NB4 (cell line): ENCODE data around the gene DCX.

ENCODE experiments used
- DNase-seq: peaks from one replicate; pipeline ENCODE4 v3.0.0; 2010; ENCODE audit warnings: low read depth
- H3K4me3 ChIP-seq: one replicate; pipeline ENCODE4 v1.5.1; 2011; ENCODE audit warnings: mild to moderate bottlenecking, low read depth, low read length, moderate library complexity
- MYC ChIP-seq: IDR thresholded peaks from 2 replicates; pipeline ENCODE4 v1.6.1; 2011; ENCODE audit warnings: low read depth, low read length
- POLR2A ChIP-seq: IDR thresholded peaks from 2 replicates; pipeline ENCODE4 v1.6.1; 2011; ENCODE audit warnings: mild to moderate bottlenecking; ENCODE audit not compliant: insufficient read length; ENCODE audit errors: extremely low read depth
- TF ChIP-seq, protein P1 (sequence below): IDR thresholded peaks from 2 replicates; pipeline ENCODE4 v1.6.1; 2011; ENCODE audit warnings: low read depth, low read length
- TF ChIP-seq, protein P2 (sequence below): IDR thresholded peaks from one replicate; pipeline ENCODE4 v1.5.1; 2012; ENCODE audit warnings: low read depth, low read length

Gene DCX

DNA sequence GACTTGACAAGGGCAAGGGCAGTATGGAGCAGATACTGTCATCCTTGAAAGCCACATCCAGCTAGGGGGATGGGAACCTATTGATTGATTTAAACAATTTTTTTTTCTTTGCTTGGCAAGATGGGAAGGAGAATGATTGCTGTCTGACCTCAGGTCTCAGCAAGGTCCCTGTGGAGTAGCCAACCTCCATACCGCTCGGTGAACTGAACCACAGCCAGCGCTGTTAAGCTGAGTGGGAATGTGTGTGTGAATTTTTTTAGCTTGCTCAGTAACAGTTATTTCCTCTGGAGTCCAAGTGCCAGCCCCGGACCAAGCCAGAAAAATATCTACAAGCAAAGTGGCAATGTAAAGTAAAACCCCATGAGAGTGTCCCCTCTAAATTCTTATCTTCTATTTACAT, 25.9 kb downstream of the DCX start:
- DNase-seq: no peak
- TF ChIP-seq MYC: no peak
- TF ChIP-seq, protein P1, sequence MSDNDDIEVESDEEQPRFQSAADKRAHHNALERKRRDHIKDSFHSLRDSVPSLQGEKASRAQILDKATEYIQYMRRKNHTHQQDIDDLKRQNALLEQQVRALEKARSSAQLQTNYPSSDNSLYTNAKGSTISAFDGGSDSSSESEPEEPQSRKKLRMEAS: no peak
- TF ChIP-seq, protein P2, sequence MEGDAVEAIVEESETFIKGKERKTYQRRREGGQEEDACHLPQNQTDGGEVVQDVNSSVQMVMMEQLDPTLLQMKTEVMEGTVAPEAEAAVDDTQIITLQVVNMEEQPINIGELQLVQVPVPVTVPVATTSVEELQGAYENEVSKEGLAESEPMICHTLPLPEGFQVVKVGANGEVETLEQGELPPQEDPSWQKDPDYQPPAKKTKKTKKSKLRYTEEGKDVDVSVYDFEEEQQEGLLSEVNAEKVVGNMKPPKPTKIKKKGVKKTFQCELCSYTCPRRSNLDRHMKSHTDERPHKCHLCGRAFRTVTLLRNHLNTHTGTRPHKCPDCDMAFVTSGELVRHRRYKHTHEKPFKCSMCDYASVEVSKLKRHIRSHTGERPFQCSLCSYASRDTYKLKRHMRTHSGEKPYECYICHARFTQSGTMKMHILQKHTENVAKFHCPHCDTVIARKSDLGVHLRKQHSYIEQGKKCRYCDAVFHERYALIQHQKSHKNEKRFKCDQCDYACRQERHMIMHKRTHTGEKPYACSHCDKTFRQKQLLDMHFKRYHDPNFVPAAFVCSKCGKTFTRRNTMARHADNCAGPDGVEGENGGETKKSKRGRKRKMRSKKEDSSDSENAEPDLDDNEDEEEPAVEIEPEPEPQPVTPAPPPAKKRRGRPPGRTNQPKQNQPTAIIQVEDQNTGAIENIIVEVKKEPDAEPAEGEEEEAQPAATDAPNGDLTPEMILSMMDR: no peak
- no peak for TF ChIP-seq POLR2A
- no peak overlapping the region for H3K4me3 ChIP-seq

DNA sequence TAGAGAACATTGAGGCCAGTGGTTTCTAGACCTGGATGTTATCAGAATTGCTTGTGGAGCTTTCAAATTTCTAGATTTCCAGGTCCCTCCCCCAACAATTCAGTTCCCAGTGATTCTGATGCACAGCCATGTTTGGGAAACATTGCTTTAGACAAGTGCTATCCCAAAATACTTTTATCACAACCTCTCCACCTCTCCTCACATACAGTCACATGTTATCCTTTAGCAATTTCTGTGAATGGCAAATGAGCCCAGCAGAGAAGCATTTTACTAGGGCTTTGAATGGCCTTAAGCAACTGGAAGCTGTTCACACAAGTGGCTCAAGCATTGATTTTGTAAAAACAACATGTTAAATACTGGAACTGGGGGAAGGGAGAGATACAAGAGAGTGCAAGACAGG, 29.7 kb downstream of the DCX start:
- TF ChIP-seq MYC: no peak
- TF ChIP-seq POLR2A: no peak
- TF ChIP-seq, protein P2: no peak
- TF ChIP-seq, protein P1: no peak
- no peak for DNase-seq
- H3K4me3 ChIP-seq: no peak overlapping the region

DNA sequence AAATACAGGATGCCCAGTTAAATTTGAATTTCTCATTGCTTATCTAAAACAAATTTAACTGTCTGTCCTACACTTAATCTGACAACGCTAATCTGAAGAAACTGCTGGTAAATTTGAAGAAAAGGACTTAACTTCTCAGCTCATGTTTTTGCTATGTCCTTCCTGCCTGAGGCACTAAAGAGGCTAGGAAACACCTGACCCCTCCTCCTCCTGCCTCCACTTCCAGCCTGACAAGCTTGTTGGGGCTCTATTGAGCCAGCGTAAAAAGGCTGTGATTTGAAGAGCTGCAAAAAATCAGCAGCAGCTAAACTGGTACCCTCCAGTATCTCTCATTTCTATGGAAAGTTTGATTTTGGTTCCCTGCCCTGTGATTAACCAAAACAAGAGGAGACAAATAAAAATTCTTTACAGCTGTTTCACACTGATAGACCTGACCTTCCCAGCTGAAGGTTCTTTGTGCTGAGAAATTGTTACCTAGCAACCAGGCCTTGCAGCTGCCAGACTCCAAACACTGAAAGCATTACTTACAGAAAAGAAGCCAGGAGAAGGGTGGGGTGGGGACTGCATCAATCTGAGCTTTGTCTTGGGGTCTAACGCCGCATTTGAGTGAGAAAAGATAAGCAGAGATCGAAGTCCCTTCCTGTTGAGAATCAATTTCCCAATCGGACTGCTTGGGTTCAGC, 35.0 kb downstream of the DCX start:
- TF ChIP-seq, protein P2: no peak
- no peak for TF ChIP-seq POLR2A
- TF ChIP-seq MYC: no peak
- TF ChIP-seq, protein P1: no peak
- no peak overlapping the region for H3K4me3 ChIP-seq
- DNase-seq: no peak

DNA sequence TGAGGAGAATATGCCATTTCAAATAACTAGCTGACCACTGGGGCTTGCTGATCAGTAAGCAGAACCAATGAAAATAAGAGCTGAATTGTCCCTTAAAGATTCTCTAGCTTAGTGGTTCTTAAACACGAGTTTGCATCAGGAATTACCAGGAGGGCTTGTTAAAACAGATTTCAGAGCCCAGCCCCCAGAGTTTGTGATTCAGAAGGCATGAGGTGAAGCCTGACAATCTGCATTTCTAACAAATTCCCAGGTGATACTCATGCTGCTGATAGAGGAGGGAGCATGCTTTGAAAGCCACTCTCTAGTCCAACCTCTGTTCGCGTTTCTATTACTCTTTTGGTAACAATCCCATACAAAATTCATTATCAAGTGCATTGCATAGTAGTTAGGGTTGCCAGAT, 35.5 kb downstream of the DCX start:
- TF ChIP-seq POLR2A: no peak
- TF ChIP-seq, protein P2: no peak
- no peak for TF ChIP-seq MYC
- TF ChIP-seq, protein P1: no peak
- DNase-seq: no peak
- no peak overlapping the region for H3K4me3 ChIP-seq

DNA sequence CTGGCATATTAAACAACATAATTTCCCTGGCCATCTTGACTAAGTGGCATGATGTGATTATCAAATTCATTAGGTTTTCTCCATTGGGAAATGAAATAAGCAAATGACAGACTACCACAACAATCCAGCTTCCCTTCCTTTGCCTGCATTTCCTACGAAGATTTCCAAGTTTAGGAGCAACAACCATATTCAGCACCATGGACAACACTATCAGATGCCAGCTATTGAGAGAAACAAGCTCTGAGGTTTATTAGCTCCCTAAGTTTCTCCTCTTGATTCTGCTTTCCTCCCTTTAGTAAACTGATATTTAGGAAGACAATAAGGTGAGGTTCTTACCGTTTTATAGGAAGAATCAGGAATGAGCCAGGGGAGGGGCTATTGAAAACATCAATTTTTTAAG, 36.2 kb downstream of the DCX start:
- TF ChIP-seq MYC (no peak), POLR2A (no peak)
- TF ChIP-seq, protein P2: no peak
- TF ChIP-seq, protein P1: no peak
- H3K4me3 ChIP-seq: no peak overlapping the region
- DNase-seq: no peak
